ENCODE data around the gene ALS2CL. TPM values are rescaled to one million over a fixed set of nuclear protein-coding genes. Genes with fewer than 3 reads are reported as not detected.

The ALS2CL gene
- total and polyA plus RNA-seq, 2 donors (not counting 3 experiments of a cell fraction or from before 2014, with no cell fraction given), result 7.8 to 10.1 TPM

- no peaks in the 10 kb centered on the region for H4K20me1 ChIP-seq (replicated peaks; ENCODE audit: control insufficient read depth, extremely low read depth, insufficient read depth, low read length)
- no peak overlapping the region for H3K4me3 ChIP-seq (replicated peaks in 1 of 3; ENCODE audit: insufficient read depth in 1 of 3, low read depth in 1 of 3, low read length in 3 of 3)
- no peaks in the 10 kb centered on the region for H3K36me3 ChIP-seq (ENCODE audit: control insufficient read depth in 2 of 2, extremely low read depth in 1 of 2, insufficient read depth in 2 of 2, low read length in 2 of 2)
- no peak overlapping the region for H3K4me2 ChIP-seq (ENCODE audit: insufficient read depth, low read length)
- H3K9me3 ChIP-seq (replicated peaks; ENCODE audit: control insufficient read depth, insufficient read depth, low read length), result no peaks in the 10 kb centered on the region
- dilution Hi-C loops (cut with MboI; ENCODE audit: extremely low pct_ligation_motif_present, low sequenced_read_pairs) (no loop called here), intact Hi-C loops (cut with micrococcal nuclease) (no loop called here)
- no peak for DNase-seq (ENCODE audit: low read depth, low spot score)
- H3K27ac ChIP-seq (ENCODE audit: insufficient read depth, low read depth, low read length), result no peak overlapping the region
- BruUV-seq (replicated peaks), result no TSS peak
- H3K27me3 ChIP-seq (ENCODE audit: control insufficient read depth in 2 of 2, insufficient read depth in 2 of 2, low read length in 2 of 2), result no peaks in the 10 kb centered on the region
- no peak for FAIRE-seq
- no peaks in the 10 kb centered on the region for H3K79me2 ChIP-seq (ENCODE audit: control insufficient read depth, insufficient read depth, low read length)
- no peaks in the 10 kb centered on the region for H3K4me1 ChIP-seq (ENCODE audit: control insufficient read depth, extremely low read depth, insufficient read depth, low read length)
- no peak overlapping the region for H2AFZ ChIP-seq (ENCODE audit: low read depth, low read length)
- no peak overlapping the region for H3K9ac ChIP-seq (replicated peaks; ENCODE audit: extremely low read depth, insufficient read depth, low read length)
- TF ChIP-seq MAX (IDR thresholded peaks at IDR 0.05; ENCODE audit: insufficient read depth, insufficient read length) (no peak), CTCF (IDR thresholded peaks at IDR 0.05; ENCODE audit: extremely low read depth in 1 of 2, insufficient read depth in 1 of 2, low read depth in 1 of 2, low read length in 2 of 2) (no peak), MYC (IDR thresholded peaks at IDR 0.05; ENCODE audit: low read depth, low read length) (no peak), JUN (IDR thresholded peaks at IDR 0.05; ENCODE audit: borderline replicate concordance, insufficient read depth, insufficient read length, low read depth) (no peak), EZH2 (IDR thresholded peaks at IDR 0.05; ENCODE audit: borderline replicate concordance, low read depth, low read length, severe bottlenecking) (no peak), FOS (IDR thresholded peaks at IDR 0.05; ENCODE audit: borderline replicate concordance, insufficient read depth, low read length) (no peak), POLR2AphosphoS5 (IDR thresholded peaks at IDR 0.05; ENCODE audit: insufficient read depth, low read depth, low read length) (no peak), POLR2A (IDR thresholded peaks at IDR 0.05; ENCODE audit: low read depth, low read length) (no peak), GATA2 (IDR thresholded peaks at IDR 0.05; ENCODE audit: insufficient read depth, insufficient read length, low read depth, low read length) (no peak)
- ChIA-PET POLR2A (no interaction called here), CTCF (interaction anchor here (1.3 kb wide), 1 partner anchor 226 kb away, joined by 3 read pairs; no protein-coding TSS in a partner anchor)
- H3K9me1 ChIP-seq (replicated peaks; ENCODE audit: control insufficient read depth, extremely low read depth, insufficient read depth, low read length), result no peaks in the 10 kb centered on the region
Observed at GRCh38 chr3:46670891-46671427, 22.5 kb downstream of the ALS2CL start.

All from endothelial cell of umbilical vein (primary cell).